ENCODE results near the gene HSPB8.

DNA sequence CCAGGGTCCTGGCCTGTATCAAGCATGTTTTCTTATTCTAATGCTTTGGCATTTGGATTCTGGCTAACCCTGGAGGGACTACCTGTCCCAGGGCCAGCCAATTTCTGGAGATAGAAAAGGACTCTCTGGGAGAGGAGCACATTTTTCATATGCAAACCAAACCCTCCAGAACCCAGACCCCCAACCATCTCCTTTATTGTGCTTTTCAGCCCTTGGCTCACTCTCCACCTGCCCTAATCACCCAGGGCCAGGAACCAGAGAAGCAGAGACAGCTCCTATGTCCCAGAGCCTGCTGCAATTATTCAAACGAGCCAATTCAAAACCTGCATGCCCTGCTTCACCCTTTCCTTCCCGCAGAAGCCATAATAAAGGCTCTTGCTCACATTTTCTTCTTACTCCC lies 23.8 kb downstream of the HSPB8 start:
- no peak for TF ChIP-seq CTCF (conservative IDR thresholded peaks at IDR 0.05; ENCODE audit: low read length)
- TF ChIP-seq EZH2phosphoT487 (IDR thresholded peaks at IDR 0.05; ENCODE audit: borderline replicate concordance, low read depth, low read length) = no peak
